Neural progenitor cell (in vitro differentiated cells): ENCODE results near the gene WTAP.

ENCODE experiments used
- CTCF ChIP-seq: fragments of 200-600 bp; sonication (generic); IDR thresholded peaks from 2 replicates; pipeline ENCODE4 v1.5.1; 2017; ENCODE audit warnings: antibody characterized with exemption, mild to moderate bottlenecking
- EZH2 ChIP-seq: fragments of 200-600 bp; sonication (generic); IDR thresholded peaks from 2 replicates; pipeline ENCODE4 v1.6.1; 2017; ENCODE audit warnings: antibody characterized with exemption, mild to moderate bottlenecking, moderate library complexity
- EZH2phosphoT487 ChIP-seq: fragments of 200-600 bp; sonication (generic); IDR thresholded peaks from 2 replicates; pipeline ENCODE4 v1.6.1; 2017; ENCODE audit warnings: antibody characterized with exemption

DNA sequence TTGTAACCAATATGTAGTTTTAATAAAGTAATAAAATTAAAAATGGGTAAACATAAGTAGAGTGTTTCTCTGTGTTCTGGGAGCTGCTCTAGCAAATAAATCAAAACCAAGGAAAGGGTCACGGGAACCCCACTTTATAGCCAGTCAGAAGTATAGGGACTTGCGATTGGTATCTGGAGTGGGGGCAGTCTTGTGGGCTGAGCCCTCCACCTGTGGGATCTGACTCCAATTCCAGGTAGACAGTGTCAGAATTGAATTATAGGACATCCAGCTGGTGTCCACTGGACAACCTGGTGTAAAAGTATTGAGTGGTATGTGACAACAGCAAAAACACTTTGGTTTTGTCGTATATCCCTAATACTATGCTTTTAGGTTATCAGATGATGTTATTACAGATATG, 48.7 kb upstream of the WTAP start:
- TF ChIP-seq CTCF: no peak
- no peak for TF ChIP-seq EZH2
- TF ChIP-seq EZH2phosphoT487: no peak
